Measurements from ENCODE around the gene RNASE9.
"Not testable (repeated sequence)": the region's sequence is repeated elsewhere in the genome, so short reads cannot be mapped to it uniquely, and the experiment has no call there.

Gene RNASE9

DNA sequence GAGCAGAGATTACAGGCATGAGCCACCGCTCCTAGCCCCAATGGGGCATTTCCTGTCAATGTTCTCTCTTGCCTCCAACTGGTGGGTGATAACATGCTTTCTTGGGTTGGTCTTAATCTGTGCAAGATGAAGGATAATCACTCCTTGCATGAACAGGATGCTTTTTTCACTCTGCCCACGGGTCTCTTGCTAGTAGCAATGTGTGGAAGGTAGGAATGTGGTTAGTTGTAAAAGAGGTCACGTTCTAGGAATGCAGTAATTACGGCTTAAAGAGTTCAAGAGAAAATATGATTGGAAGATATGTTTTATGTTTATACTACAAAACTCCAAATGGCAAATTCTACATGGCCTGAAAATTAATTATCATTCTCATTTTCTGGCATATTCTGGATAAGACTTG is 45.0 kb downstream of the RNASE9 start:
- DNase-seq, result no peak

DNA sequence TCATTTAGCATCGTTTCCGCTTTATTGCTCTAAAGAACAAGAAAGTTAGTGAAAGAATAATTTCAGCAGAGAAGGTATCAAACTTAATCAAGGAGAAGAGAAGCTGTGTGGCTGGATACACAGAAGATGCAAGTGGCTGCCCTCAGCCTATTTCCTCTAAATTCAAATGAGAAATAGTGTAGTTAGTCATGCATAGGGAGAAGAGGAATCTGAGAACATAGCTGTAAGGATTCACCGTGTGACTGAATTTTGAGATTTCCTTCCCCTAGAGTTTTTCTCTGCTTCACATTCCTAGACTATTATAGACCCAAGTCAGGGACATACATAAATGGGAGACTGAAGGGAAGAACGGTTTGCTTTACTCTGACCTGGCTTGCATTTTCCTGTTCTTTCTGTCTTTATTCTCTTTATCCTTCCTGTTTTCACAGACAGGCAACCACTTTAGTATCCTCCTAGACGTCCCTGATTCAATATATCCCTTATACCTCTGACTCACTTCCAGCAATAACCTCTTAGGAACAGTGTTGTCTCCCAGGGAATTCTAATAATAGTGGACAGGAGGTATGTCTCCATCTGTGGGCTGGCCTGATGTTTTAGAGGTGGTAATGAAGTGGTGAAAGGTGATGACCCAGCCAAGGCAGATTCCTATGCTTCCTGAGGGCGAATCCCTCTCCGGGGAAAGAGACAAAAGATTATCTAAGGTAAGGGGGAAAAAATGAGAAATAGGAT is 48.5 kb downstream of the RNASE9 start:
- peak; percentile 19 to 50 (median 48) for DNase-seq

DNA sequence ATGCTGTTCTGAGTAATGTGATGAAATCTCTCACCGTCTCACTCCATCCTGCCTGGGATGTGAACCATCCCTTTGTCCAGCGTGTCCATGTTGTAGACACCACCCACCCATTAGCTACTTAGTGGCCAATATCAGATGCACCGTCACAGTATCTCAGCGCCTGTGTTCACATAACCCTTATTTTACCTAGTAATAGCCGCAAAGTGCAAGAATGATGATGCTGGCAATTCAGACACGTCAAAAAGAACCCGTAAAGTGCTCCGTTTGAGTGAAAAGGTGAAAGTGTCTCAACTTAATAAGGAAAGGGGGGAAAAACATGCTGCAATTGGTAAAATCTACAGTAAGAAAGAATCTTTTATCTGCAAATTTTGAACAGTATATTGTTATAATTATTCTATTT is 52.5 kb downstream of the RNASE9 start:
- no peak for DNase-seq

DNA sequence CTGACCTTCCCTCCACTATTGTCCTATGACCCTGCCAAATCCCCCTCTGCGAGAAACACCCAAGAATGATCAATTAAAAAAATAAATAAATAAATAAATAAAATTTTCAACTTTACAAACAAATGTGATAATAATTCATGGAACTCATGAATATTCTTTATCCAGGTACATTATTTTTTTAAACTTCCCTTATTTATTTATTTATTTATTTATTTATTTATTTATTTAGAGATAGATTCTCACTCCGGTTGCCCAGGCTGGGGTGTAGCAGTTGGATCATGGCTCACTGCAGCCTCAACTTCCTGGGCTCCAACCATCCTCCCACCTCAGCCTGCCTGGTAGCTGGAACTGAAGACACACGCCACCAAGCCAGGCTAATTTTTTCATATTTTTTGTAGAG is 53.3 kb downstream of the RNASE9 start:
- not testable (repeated sequence) for DNase-seq

DNA sequence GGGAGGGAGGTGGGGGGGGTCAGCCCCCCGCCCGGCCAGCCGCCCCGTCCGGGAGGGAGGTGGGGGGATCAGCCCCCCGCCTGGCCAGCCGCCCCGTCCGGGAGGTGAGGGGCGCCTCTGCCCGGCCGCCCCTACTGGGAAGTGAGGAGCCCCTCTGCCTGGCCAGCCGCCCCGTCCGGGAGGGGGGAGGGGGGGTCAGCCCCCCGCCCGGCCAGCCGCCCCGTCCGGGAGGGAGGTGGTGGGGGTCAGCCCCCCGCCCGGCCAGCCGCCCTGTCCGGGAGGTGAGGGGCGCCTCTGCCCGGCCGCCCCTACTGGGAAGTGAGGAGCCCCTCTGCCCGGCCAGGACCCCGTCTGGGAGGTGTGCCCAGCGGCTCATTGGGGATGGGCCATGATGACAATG is 54.1 kb downstream of the RNASE9 start:
- DNase-seq, result not testable (repeated sequence)

DNA sequence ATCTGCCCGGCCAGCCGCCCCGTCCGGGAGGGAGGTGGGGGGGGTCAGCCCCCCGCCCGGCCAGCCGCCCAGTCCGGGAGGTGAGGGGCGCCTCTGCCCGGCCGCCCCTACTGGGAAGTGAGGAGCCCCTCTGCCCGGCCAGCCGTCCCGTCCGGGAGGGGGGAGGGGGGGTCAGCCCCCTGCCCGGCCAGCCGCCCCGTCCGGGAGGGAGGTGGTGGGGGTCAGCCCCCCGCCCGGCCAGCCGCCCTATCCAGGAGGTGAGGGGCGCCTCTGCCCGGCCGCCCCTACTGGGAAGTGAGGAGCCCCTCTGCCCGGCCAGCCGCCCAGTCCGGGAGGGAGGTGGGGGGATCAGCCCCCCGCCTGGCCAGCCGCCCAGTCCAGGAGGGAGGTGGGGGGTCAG is 54.6 kb downstream of the RNASE9 start:
- not testable (repeated sequence) for DNase-seq

Data from suppressor macrophage treated with lipopolysaccharide for 1 hour (primary cell).